ENCODE results near the gene DHRS2.

The DHRS2 gene

DNA sequence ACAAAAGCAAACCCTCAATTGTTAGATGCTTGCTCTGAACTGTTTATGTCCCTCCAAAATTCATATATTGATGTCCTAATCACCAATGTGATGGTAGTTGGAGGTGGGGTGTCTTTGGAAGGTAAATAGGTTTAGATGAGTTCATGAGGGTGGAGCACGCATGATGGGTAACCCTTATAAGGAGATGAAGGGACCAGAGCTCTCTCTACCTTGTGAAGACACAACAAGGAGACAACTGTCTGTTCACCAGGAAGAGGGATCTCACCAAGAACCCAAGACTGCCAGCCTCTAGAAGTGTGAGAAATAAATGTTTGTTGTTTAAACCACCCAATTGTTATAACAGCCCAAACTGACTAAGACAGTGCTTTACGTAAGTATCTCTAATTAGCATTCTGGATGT, 27.0 kb downstream of the DHRS2 start:
- TF ChIP-seq, protein P1, sequence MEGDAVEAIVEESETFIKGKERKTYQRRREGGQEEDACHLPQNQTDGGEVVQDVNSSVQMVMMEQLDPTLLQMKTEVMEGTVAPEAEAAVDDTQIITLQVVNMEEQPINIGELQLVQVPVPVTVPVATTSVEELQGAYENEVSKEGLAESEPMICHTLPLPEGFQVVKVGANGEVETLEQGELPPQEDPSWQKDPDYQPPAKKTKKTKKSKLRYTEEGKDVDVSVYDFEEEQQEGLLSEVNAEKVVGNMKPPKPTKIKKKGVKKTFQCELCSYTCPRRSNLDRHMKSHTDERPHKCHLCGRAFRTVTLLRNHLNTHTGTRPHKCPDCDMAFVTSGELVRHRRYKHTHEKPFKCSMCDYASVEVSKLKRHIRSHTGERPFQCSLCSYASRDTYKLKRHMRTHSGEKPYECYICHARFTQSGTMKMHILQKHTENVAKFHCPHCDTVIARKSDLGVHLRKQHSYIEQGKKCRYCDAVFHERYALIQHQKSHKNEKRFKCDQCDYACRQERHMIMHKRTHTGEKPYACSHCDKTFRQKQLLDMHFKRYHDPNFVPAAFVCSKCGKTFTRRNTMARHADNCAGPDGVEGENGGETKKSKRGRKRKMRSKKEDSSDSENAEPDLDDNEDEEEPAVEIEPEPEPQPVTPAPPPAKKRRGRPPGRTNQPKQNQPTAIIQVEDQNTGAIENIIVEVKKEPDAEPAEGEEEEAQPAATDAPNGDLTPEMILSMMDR (IDR thresholded peaks at IDR 0.05; ENCODE audit: low read depth, low read length), result no peak
- DNase-seq, result no peak
- Histone ChIP-seq H3K4me3 (ENCODE audit: low read depth, low read length) (no peak overlapping the region), H3K36me3 (no peaks in the 10 kb centered on the region), H3K27ac (no peak overlapping the region), H3K27me3 (ENCODE audit: insufficient read depth, low read depth, severe bottlenecking) (no peaks in the 10 kb centered on the region), H3K9me3 (ENCODE audit: severe bottlenecking) (no peaks in the 10 kb centered on the region)

DNA sequence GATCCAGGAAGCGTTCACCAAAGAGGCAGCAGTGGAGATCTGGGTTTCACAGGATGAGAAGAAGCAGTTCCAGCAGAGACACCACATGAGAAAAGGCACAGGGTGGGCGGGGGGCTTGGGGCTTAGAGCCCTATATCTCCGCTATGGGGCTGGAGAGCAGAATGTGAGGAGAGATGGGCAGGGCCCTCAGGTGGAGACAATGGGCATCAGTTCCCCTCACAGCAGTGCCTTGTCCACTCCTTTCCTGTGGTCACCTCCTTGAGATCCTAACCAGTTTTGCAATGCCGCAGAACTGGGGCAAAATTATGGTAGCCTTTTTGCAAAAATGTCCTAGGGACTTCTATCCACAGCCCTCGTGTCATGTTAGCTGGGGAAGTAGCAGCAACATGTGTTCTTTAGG, 27.5 kb downstream of the DHRS2 start:
- no peak for DNase-seq
- no peak overlapping the region for H3K4me3 ChIP-seq (ENCODE audit: low read depth, low read length)
- no peaks in the 10 kb centered on the region for H3K36me3 ChIP-seq
- no peaks in the 10 kb centered on the region for H3K27me3 ChIP-seq (ENCODE audit: insufficient read depth, low read depth, severe bottlenecking)
- TF ChIP-seq, protein P1 (IDR thresholded peaks at IDR 0.05; ENCODE audit: low read depth, low read length), result no peak
- no peak overlapping the region for H3K27ac ChIP-seq
- no peaks in the 10 kb centered on the region for H3K9me3 ChIP-seq (ENCODE audit: severe bottlenecking)

DNA sequence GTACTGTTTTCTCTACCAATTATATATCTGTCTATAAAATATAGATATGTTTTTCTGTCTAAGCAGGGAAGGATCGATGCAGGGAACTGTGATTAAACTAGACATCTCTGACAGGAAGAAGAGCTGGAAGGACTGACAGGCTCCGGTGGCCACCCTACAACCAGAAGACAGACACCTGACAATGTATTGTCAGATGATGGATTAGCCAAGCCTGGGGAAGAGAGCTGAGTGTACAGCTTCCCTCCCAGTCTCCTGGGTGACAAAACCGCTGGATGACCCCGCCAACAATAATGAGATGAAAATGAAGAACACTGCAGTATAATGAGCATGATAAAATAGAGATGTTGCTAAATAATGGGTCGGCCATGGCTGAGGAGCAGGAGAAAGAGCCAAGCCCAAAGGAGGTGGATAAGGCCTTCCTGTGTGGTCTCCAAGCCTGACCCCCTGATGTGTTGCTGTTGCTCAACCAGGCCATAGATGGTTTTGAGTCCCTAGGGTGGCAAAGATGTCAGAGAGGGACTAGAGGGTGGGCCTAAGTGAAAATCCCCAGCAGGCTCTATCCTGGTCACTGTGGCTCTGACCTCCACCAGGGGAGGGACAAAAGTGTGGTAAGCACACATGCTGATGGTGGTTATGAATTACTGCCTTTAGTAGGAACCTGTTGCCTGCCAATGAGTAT, 28.2 kb downstream of the DHRS2 start:
- Histone ChIP-seq H3K36me3 (no peaks in the 10 kb centered on the region), H3K27ac (no peak overlapping the region), H3K4me3 (ENCODE audit: low read depth, low read length) (no peak overlapping the region), H3K9me3 (ENCODE audit: severe bottlenecking) (no peaks in the 10 kb centered on the region), H3K27me3 (ENCODE audit: insufficient read depth, low read depth, severe bottlenecking) (no peaks in the 10 kb centered on the region)
- no peak for DNase-seq
- TF ChIP-seq, protein P1 (IDR thresholded peaks at IDR 0.05; ENCODE audit: low read depth, low read length), result no peak

GRCh38 chr14:23665302-23666016, 29.3 kb downstream of the DHRS2 start:
- TF ChIP-seq, protein P1 (IDR thresholded peaks at IDR 0.05; ENCODE audit: low read depth, low read length), result no peak
- Histone ChIP-seq H3K27me3 (ENCODE audit: insufficient read depth, low read depth, severe bottlenecking) (no peaks in the 10 kb centered on the region), H3K27ac (peak overlapping the region; percentile 54)

DNA sequence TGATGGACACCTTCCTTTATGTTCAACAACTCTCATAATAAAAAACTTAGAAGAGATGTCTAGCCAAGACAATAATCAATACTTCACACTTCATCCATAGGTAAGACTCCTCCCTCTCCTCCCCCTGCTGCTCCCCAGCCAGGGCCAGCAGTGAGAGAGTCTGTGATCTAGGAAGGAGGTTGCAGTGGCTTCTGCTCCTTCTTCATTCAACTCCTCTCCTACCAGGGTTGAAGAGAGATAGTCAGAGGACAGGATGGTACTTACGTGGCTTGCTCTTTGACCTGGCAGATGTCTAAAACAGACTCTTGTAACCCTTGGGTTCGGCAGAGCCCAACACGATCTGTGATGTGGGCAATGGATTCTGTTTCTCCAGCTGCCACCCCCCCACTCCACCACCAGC, 31.0 kb downstream of the DHRS2 start:
- Histone ChIP-seq H3K27ac (no peak overlapping the region), H3K9me3 (ENCODE audit: severe bottlenecking) (peaks cover 2% of the 10 kb centered on the region), H3K4me3 (ENCODE audit: low read depth, low read length) (no peak overlapping the region), H3K36me3 (no peaks in the 10 kb centered on the region), H3K27me3 (ENCODE audit: insufficient read depth, low read depth, severe bottlenecking) (no peaks in the 10 kb centered on the region)
- DNase-seq, result no peak
- TF ChIP-seq, protein P1 (IDR thresholded peaks at IDR 0.05; ENCODE audit: low read depth, low read length), result no peak

More at GRCh38 chr14:23665302-23666016, 29.3 kb downstream of the DHRS2 start:
- Histone ChIP-seq H3K9me3 (ENCODE audit: severe bottlenecking) (no peaks in the 10 kb centered on the region), H3K36me3 (no peaks in the 10 kb centered on the region), H3K4me3 (ENCODE audit: low read depth, low read length) (no peak overlapping the region)
- peak; percentile 66 for DNase-seq
